Gastroesophageal sphincter (tissue), 4 donors: ENCODE measurements around the gene SENP1. TPM values are rescaled to one million over a fixed set of nuclear protein-coding genes. Genes with fewer than 3 reads are reported as not detected.

Experiments
- ATAC-seq: fragments of 150-250 bp; one replicate; pipeline ENCODE4 v1.9.1; 2016; ENCODE audit warnings: mild to moderate bottlenecking, moderate library complexity
- H3K27ac ChIP-seq, 4 donors: fragments of 200-600 bp; sonication (generic) in 3 of 4; 1 replicate in 3 of 4; 2 replicates in 1 of 4; pipeline ENCODE4 v1.5.1; 2016 to 2019
- H3K27me3 ChIP-seq: fragments of 200-600 bp; sonication (generic); one replicate; pipeline ENCODE4 v1.5.1; 2019
- H3K36me3 ChIP-seq, 2 donors: fragments of 200-600 bp; sonication (generic); one replicate each; pipeline ENCODE4 v1.5.1; 2019; ENCODE audit warnings: control low read depth in 1 of 2
- H3K4me1 ChIP-seq, 3 donors: fragments of 200-600 bp; sonication (generic); 1 replicate in 2 of 3; 2 replicates in 1 of 3; pipeline ENCODE4 v1.5.1; 2016 to 2019; ENCODE audit warnings: control low read depth in 2 of 3
- H3K4me3 ChIP-seq, 2 donors: fragments of 200-600 bp; sonication (generic); one replicate each; pipeline ENCODE4 v1.5.1; 2019; ENCODE audit warnings: mild to moderate bottlenecking in 1 of 2, moderate library complexity in 1 of 2
- H3K9me3 ChIP-seq, 3 donors: fragments of 200-600 bp; sonication (generic); one replicate each; pipeline ENCODE4 v1.5.1; 2017 to 2019; ENCODE audit warnings: control low read depth in 2 of 3
- EP300 ChIP-seq: sonication (generic); formaldehyde crosslinking; IDR thresholded peaks from one replicate; pipeline ENCODE4 v1.6.1; 2017; ENCODE audit warnings: antibody characterized with exemption, mild to moderate bottlenecking
- POLR2A ChIP-seq, 2 donors: fragments of 450-650 bp; IDR thresholded peaks; one replicate each; pipeline ENCODE4 v1.6.1; 2017; ENCODE audit warnings: antibody characterized with exemption in 2 of 2, mild to moderate bottlenecking in 2 of 2, moderate library complexity in 1 of 2
- POLR2AphosphoS5 ChIP-seq: sonication (generic); formaldehyde crosslinking; IDR thresholded peaks from one replicate; pipeline ENCODE4 v1.6.1; 2017; ENCODE audit warnings: antibody characterized with exemption
- WGBS, 2 donors: methylation state at CpG; one replicate each; pipeline ENCODE4 v1.1.5; 2018; ENCODE audit warnings: low coverage in 1 of 2; 5-methylcytosine and 5-hydroxymethylcytosine counted together
- total RNA-seq, 4 donors: library from RNA; depleted of rRNA; stranded (reverse); fragments of >200 nt; gene quantifications; one replicate each; pipeline ENCODE4 v1.1.0, GENCODE V29; 2016
- TF ChIP-seq, protein P1 (sequence below), 4 experiments: fragments of 200-600 bp in 2 of 4; fragments of 450-650 bp in 2 of 4; sonication (generic) in 1 of 4; IDR thresholded peaks; one replicate each; pipeline ENCODE4 v1.5.1; 2017 to 2019; ENCODE audit warnings: antibody characterized with exemption in 4 of 4, mild to moderate bottlenecking in 2 of 4, moderate library complexity in 2 of 4

SENP1 gene
- total RNA-seq, 4 donors from 2014 or later, result 17.3 to 23.8 (median 20.7) TPM

DNA sequence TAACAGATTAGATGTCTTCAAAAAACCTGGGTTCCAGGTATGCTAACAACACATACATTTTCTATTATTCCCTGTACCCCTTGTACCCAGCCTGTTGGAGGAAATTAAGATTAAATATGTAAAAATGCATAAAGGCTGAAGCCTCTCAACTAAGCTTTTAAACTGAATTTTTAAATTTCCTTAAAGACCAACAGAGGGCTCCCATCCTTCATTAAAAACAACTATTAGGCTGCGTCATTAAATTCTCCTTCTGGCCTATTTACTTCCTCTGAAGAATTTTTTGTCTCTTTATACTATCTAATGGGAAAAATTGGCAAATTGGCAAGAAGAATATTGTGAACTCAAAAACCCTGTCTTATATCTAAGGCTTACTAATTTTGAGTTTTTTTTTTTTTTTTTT lies 21.8 kb downstream of the SENP1 start:
- no peaks in the 10 kb centered on the region for H3K27me3 ChIP-seq
- WGBS, 2 donors, result 14 to 43% methylated on average over 1 of the region's 1 CpG
- TF ChIP-seq POLR2A (IDR thresholded peaks at IDR 0.05), result no peak
- TF ChIP-seq EP300, result no peak
- TF ChIP-seq, protein P1, sequence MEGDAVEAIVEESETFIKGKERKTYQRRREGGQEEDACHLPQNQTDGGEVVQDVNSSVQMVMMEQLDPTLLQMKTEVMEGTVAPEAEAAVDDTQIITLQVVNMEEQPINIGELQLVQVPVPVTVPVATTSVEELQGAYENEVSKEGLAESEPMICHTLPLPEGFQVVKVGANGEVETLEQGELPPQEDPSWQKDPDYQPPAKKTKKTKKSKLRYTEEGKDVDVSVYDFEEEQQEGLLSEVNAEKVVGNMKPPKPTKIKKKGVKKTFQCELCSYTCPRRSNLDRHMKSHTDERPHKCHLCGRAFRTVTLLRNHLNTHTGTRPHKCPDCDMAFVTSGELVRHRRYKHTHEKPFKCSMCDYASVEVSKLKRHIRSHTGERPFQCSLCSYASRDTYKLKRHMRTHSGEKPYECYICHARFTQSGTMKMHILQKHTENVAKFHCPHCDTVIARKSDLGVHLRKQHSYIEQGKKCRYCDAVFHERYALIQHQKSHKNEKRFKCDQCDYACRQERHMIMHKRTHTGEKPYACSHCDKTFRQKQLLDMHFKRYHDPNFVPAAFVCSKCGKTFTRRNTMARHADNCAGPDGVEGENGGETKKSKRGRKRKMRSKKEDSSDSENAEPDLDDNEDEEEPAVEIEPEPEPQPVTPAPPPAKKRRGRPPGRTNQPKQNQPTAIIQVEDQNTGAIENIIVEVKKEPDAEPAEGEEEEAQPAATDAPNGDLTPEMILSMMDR (IDR thresholded peaks at IDR 0.05), result peak in 3 of 4 experiments; percentile 20 to 49 (median 39)
- TF ChIP-seq POLR2AphosphoS5, result no peak
- H3K27ac ChIP-seq, result no peak overlapping the region
- ATAC-seq, result no peak
- H3K4me1 ChIP-seq, result no peaks in the 10 kb centered on the region
- peaks cover 3 to 92% of the 10 kb centered on the region in 2 donors for H3K36me3 ChIP-seq
- no peaks in the 10 kb centered on the region for H3K9me3 ChIP-seq
- no peak overlapping the region for H3K4me3 ChIP-seq

GRCh38 chr12:48080821-48081220 lies 25.1 kb downstream of the SENP1 start:
- no peak for ATAC-seq
- H3K4me3 ChIP-seq, result no peak overlapping the region
- no peaks in the 10 kb centered on the region for H3K27me3 ChIP-seq
- no peaks in the 10 kb centered on the region for H3K9me3 ChIP-seq
- no peak for TF ChIP-seq EP300
- no peak for TF ChIP-seq POLR2A (IDR thresholded peaks at IDR 0.05)
- no peak for TF ChIP-seq POLR2AphosphoS5
- TF ChIP-seq, protein P1 (IDR thresholded peaks at IDR 0.05), result no peak
- H3K4me1 ChIP-seq, result no peaks in the 10 kb centered on the region
- no peak overlapping the region for H3K27ac ChIP-seq
- WGBS, 2 donors, result 93 to 100% methylated on average over 2 to 3 of the region's 3 CpGs
- peaks cover 0 to 78% of the 10 kb centered on the region in 2 donors for H3K36me3 ChIP-seq

DNA sequence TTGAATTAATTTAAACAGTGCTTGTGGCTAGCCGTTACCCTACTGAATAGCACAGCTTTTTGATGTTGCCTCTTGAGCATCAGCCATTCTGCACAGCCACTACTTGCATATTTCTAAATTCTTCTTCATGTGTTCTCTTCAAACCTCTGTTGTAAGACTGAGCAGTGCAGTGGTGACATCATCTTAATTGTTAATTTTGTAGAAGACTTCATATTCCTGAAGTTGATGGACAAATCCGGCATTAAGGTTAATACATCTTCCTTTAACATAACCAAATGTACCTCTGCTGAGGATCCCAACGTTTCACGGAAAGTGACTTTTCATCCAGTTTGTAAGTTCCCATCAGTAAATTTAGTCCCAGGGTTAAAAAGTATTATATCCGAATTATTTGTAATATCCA lies 25.6 kb downstream of the SENP1 start:
- TF ChIP-seq POLR2AphosphoS5 (no peak), POLR2A (IDR thresholded peaks at IDR 0.05) (no peak), EP300 (no peak)
- TF ChIP-seq, protein P1 (IDR thresholded peaks at IDR 0.05), result no peak
- peaks cover 0 to 73% of the 10 kb centered on the region in 2 donors for H3K36me3 ChIP-seq

GRCh38 chr12:48078901-48079300 lies 27.0 kb downstream of the SENP1 start:
- Histone ChIP-seq H3K27me3 (no peaks in the 10 kb centered on the region), H3K9me3 (no peaks in the 10 kb centered on the region), H3K36me3 (peaks cover 0 to 77% of the 10 kb centered on the region in 2 donors), H3K4me3 (no peak overlapping the region), H3K27ac (no peak overlapping the region), H3K4me1 (no peaks in the 10 kb centered on the region)
- WGBS, 2 donors, result 95 to 100% methylated on average over 4 to 5 of the region's 5 CpGs
- no peak for ATAC-seq
- TF ChIP-seq POLR2A (IDR thresholded peaks at IDR 0.05) (no peak), POLR2AphosphoS5 (no peak), EP300 (no peak)
- TF ChIP-seq, protein P1 (IDR thresholded peaks at IDR 0.05), result no peak

More for the DNA sequence above, 25.6 kb downstream of the SENP1 start:
- no peak for ATAC-seq
- Histone ChIP-seq H3K4me1 (no peaks in the 10 kb centered on the region), H3K27me3 (no peaks in the 10 kb centered on the region), H3K4me3 (no peak overlapping the region), H3K9me3 (no peaks in the 10 kb centered on the region), H3K27ac (no peak overlapping the region)
- WGBS, 2 donors, result 80 to 83% methylated on average over 5 of the region's 5 CpGs

GRCh38 chr12:48077111-48077510 lies 28.8 kb downstream of the SENP1 start:
- WGBS, 2 donors, result 92 to 100% methylated on average over 1 to 2 of the region's 2 CpGs
- Histone ChIP-seq H3K9me3 (no peaks in the 10 kb centered on the region), H3K4me1 (no peaks in the 10 kb centered on the region), H3K27ac (no peak overlapping the region), H3K36me3 (peaks cover 7 to 78% of the 10 kb centered on the region in 2 donors), H3K4me3 (no peak overlapping the region), H3K27me3 (no peaks in the 10 kb centered on the region)
- ATAC-seq, result no peak
- TF ChIP-seq EP300 (no peak), POLR2AphosphoS5 (no peak), POLR2A (IDR thresholded peaks at IDR 0.05) (no peak)
- TF ChIP-seq, protein P1 (IDR thresholded peaks at IDR 0.05), result no peak
